Measurements from ENCODE around the gene R3HDM2.

GRCh38 chr12:57367121-57367520 is 63.7 kb downstream of the R3HDM2 start:
- TF ChIP-seq, protein P1, sequence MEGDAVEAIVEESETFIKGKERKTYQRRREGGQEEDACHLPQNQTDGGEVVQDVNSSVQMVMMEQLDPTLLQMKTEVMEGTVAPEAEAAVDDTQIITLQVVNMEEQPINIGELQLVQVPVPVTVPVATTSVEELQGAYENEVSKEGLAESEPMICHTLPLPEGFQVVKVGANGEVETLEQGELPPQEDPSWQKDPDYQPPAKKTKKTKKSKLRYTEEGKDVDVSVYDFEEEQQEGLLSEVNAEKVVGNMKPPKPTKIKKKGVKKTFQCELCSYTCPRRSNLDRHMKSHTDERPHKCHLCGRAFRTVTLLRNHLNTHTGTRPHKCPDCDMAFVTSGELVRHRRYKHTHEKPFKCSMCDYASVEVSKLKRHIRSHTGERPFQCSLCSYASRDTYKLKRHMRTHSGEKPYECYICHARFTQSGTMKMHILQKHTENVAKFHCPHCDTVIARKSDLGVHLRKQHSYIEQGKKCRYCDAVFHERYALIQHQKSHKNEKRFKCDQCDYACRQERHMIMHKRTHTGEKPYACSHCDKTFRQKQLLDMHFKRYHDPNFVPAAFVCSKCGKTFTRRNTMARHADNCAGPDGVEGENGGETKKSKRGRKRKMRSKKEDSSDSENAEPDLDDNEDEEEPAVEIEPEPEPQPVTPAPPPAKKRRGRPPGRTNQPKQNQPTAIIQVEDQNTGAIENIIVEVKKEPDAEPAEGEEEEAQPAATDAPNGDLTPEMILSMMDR (IDR thresholded peaks at IDR 0.05) = no peak
- TF ChIP-seq POLR2A (IDR thresholded peaks at IDR 0.05) = no peak
